NCI-H2196 treated with DMSO at 0.1 percent for 48 hours (cell line): ENCODE results near the gene ZNF655.
"Not testable (repeated sequence)": the region's sequence is repeated elsewhere in the genome, so short reads cannot be mapped to it uniquely, and the experiment has no call there.

Source experiments
- DNase-seq: peaks from one replicate; lab custom pipeline; 2025; ENCODE audit not compliant: unreplicated experiment; lab: John Stamatoyannopoulos, UW

The ZNF655 gene

DNA sequence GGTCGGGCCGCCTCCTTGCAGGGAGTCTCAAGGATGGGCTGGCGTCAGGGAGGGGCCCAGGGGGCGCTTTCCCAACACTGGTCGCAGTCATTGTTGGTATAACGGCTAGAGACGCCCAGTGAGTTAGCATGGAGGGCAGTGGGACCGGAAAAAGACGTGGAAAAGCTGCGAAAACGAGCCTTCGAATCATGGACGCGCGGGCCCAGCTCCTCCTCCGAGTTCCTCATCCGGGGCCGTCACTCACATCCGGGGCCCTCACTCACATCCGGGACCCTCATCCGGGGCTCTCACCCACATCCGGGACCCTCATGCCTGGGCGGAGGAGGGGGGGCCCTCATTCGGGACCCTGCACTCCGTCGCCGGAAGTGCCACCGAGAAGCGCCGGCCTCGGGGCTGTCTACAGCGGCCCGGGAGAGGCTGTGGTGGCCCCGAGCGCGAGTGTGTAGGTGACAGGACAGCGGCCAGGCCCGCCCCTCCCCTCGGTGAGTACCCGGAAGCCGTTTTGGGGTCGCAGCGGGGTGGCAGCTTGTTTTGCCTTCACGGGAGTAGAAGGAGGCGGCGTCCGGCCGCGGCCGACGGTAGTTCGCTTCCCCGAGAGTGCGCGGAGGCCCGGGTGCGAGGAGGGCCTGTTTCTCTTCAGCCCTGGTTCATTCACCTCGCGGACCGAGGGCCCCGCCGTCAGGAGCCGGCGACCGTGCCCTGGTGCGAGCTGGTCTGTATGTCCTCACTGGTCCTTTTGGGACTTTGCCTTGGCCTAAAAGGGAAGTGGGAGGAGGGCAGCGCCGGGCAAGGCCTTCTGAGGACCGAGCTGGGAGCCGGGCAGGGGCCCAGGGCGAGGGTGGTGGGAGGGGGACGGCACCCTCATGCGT, at the start of gene ZNF655:
Gene ZNF655 (plus strand): TSS at position 337 of the 869 bp plus-strand sequence. CDS start 1,918 bp downstream, outside the sequence.
- DNase-seq: peak; percentile 77

- DNase-seq: no peak
These were observed 44.4 kb upstream of the ZNF655 start for GRCh38 chr7:99514050-99514449.

DNA sequence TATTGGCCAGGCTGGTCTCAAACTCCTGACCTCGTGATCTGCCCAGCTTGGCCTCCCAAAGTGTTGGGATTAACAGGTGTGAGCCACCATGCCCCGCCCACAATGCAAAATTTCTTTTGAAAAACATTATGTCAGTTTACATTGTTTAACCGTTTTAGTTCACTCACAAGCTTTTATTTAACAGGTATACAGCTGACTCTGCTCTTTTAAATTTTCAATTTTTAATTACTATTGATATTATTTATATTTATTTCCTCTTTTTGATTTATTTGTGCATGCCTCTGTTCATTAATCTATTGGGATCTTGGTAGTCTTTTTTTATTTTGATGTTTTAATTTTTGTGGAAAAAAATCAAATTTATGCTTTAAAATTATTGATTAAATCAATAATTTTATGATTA, 37.0 kb upstream of the ZNF655 start:
- no peak for DNase-seq

GRCh38 chr7:99525713-99526440, 32.6 kb upstream of the ZNF655 start:
- no peak for DNase-seq

- no peak for DNase-seq
These were observed 27.1 kb upstream of the ZNF655 start for GRCh38 chr7:99531354-99531765.

DNA sequence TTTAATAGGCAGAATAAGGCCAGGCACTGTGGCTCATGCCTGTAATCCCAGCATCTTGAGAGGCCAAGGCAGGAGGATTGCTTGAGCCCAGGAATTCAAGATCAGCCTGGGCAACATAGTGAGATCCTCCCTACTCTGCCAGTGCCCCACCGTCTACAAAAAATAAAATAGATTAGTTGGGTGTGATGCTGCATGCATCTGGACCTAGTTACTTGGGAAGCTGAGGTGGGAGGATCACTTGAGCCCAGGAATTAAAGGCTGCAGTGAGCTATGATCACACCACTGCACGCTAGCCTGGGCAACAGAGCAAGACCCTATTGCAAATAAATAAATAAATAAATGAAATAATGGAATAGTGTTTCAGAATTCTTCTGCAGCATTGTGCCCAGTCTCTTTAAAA, 22.8 kb upstream of the ZNF655 start:
- DNase-seq: no peak

GRCh38 chr7:99539213-99539811, 19.1 kb upstream of the ZNF655 start:
- DNase-seq: no peak

GRCh38 chr7:99540542-99540941, 17.9 kb upstream of the ZNF655 start:
- DNase-seq: no peak

DNA sequence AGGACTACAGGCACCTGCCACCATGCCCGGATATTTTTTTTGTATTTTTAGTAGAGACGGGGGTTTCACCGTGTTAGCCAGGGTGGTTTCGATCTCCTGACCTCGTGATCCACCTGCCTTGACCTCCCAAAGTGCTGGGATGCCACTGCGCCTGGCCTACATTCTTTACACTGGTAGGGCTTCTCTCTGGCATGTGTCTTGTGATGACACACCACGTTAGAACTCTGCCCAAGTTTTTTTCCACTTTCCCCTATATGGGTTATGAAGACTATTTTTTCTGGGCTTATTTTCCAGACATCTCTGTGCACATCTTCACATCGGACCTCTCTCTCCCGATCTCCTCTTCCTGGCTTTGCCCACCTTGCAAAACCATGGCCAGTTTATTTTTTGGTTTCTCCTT, 17.2 kb upstream of the ZNF655 start:
- no peak for DNase-seq

DNA sequence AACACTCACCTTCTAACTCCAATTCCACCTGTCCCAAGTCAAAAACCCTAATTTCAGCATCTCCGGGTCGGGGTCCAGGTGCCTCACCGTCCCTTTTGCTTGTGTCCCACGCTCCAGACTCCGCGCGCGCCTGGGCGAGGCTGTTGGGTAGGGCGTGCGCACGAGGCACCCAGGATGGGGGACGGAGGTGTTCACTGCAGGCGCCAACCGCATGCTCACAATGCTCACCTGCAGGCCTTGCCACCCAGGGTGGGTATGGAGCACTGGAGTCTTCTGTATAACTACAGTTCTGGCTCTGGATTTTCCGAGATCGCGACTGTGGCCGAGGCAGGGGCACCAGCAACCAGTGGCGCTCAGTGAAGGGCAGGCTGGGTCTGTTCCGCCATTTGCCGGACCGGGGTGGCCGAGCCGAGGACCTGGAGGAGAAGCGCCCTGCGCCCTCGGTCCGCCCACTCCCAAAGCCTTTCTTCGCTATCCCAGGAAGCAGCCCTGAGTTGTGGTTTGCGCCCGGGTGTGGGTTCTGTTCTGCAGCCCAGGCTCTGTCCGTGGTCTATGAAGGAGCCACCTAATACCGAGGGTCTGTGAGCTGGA, 15.3 kb upstream of the ZNF655 start:
- no peak for DNase-seq

DNA sequence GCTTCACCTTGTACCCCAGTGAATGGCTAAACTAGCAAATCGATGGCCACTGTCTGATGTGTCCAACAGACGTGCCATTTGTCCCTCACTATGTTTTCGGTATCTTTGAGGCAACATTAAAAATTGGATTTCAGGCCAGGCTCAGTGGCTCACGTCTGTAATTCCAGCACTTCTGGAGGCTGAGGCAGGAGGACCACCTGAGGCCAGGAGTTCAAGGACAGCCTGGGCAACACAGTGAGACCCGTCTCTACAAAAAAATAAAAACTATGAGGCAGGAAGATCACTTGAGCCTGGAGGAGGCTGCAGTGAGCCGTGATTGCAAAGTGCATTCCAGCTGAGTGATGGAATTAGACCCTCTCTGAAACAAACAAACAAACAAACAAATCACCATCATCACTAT, 14.5 kb upstream of the ZNF655 start:
- no peak for DNase-seq

DNA sequence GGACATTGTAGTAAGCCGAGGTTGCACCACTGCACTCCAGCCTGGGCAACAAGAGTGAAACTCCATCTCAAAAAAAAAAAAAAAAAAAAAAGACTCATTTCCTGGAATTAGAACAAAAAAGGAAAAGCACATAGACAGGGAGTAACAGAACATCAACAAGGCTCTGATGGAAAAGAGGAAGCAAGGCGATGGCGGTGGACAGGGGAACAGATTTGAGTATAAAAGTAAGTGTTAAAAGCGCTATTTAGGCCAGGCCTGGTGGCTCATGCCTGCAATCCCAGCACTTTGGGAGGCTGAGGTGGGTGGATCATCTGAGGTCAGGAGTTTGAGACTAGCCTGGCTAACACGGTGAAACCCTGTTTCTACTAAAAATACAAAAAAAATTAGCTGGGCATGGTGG, 13.1 kb upstream of the ZNF655 start:
- DNase-seq: not testable (repeated sequence)

DNA sequence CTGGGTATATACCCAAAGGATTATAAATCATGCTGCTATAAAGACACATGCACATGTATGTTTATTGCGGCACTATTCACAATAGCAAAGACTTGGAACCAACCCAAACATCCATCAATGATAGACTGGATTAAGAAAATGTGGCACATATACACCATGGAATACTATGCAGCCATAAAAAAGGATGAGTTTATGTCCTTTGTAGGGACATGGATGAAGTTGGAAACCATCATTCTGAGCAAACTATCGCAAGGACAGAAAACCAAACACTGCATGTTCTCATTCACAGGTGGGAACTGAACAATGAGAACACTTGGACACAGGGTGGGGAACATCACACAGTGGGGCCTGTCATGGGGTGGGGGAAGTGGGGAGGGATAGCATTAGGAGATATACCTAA, 8.9 kb upstream of the ZNF655 start:
- DNase-seq: not testable (repeated sequence)

DNA sequence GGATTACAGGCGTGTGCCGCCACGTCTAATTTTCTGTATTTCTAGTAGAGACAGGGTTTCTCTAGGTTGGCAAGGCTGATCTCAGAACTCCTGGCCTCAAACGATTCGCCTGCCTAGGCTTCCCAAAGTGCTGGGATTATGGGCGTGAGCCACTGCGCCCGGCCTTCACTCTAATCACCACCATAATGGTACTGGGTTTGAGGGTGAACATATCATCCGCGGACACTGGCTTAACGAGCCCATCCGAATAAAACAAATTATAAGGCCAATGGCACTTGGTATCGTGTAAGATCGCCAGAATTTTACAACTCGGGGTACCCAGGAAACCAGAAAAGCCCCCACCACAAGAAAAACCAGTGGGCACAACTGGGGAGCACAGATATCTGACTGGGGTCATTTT, 7.1 kb upstream of the ZNF655 start:
- no peak for DNase-seq

DNA sequence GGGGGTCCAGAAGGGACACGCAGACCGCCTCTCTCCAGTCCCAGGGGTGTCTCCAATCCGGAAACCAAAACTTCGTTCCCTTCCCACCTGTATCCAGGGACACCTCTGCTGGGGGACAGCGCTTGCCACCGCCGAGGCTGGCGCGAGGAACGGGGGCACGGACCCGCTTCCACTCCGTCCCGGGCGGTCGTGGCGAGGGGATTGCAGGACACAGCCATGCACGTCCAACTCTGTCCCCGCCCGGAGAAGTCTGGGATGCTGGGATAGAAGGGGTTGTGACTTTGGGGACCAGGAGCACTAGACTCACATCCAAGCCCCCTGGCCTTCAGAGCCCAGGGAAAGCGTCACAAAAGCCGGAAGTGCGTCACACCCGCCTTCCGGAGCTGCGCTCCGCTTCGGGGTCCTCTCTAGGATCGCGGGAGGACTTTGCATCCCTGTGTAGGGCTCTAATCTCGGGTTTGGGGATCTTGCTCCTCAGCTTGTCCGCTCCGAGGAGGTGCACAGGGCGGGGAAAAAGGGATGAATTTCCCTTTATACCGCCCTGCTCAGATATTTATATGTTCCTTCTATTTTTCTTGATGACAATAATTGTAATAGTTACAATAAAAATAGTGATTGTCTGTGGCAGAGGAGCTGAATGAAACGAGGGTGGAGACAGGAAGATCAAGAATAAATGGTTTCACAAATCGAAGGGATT, 6.5 kb upstream of the ZNF655 start, which contains the start of gene FAM200A:
Gene FAM200A (minus strand): TSS at position 348 of the 697 bp plus-strand sequence. CDS start 3,707 bp downstream, outside the sequence.
- DNase-seq: peak; percentile 74

DNA sequence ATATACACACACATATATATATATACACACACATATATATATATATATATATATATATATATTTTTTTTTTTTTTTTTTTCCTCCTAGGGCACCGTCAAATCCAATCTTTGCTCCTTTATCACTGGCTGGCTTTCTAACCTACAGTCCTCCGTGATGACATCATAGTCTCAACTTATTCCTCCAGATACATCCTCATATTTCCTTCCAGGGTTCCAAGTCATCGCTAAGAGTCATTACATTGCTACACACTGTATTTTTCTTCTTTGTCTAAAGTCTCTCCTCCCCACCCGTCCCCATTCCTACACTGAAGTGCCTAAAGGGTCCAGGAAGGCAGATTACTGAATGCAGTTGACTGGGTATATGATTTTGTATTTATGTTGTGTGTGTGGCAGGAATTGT, 5.4 kb upstream of the ZNF655 start:
- DNase-seq: no peak

DNA sequence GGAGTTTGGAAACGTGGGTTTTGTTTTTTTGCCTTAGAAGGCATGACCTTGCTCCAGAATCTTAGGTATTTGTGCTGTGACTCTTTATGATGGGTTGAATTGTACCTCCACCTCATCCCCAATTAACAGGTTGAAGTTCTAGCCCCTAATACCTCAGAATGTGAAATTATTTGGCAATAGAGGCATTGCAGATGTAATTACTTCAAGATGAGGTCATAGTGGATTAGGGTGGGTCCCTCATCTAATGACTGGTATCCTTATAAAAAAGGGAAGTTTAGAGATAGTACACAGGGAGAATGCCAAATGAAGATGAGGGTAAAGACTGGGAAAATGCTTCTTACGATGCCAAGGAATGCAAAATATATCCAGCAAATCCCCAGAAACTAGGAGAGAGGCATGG, 3.5 kb upstream of the ZNF655 start:
- no peak for DNase-seq

- no peak for DNase-seq
These were observed 1.2 kb upstream of the ZNF655 start for GRCh38 chr7:99557196-99557607.

DNA sequence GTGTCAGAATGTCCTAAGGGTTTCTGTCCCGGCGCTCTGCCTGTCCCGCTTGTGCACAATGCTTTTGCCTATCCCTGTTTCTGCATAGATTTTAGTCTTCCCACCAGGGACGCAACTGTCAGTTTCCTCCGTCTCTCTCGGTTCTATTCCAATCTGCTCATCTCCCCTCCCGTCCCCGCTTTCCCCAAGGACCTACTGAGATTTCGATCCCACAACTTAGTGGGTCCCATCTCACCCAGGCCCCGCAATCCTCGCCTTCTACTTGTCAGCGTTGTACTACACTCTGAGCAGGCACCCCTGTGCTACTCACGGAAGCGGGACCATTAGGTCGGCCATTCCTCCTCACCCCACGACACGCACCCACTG, 519 bp upstream of the ZNF655 start:
- DNase-seq: no peak

GRCh38 chr7:99559175-99559915, 903 bp downstream of the ZNF655 start:
- DNase-seq: no peak
